ENCODE results near the gene PLAAT4.
"Not testable (repeated sequence)": the region's sequence is repeated elsewhere in the genome, so short reads cannot be mapped to it uniquely, and the experiment has no call there.

The PLAAT4 gene

DNA sequence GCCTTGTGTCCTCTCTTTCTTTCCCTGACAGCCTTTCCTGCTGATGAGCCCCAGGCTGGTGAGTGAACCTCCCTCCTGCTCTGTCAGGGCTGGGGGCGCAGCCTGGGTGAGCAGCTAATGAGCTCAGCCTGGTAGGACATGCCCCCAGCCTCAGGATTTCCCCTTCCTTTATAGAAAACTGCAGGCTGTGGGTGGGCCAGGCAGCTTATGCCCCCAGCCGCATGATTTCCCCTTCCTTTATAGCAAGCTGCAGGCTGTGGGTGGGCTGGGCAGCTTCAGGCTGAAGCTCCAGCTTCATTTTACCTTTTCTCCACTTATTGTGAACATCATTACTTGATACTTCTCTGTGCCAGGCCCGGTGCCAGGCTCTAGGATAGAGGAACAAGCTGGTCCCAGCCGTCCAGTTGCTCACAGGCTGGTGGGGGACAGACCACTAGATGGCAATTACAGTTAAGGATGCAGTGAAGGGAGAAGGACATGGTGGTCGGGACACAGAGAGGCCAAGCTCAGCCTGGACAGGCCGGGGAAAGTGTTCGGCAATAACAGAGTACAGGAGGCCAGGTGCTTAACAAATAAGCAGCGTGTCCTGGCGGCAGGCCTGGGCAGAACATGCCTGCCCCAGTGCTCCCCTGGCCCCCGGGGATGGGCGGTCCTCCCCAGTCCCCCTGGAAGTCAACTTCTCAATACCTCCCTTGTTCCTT lies 25.4 kb upstream of the PLAAT4 start:
- no peak for DNase-seq (ENCODE audit: low spot score)

DNA sequence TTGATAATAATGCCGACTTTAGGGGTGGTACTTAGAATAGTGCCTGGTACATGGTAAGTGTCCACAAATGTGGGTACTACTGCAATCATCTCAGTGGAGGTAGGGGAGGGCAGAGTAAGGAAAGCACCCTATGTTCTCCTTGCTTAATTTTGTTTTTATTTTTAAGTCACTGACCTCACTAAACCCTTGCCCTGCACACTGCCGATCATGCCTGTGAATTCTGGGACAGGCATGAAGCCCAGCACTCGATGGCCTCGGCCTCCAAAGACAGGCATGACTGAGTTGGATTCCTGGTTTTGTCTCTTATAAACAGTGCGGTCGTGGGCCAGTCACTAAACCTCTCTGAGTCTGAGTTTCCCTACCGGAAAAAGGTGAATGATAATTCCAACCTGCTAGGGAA lies 23.8 kb upstream of the PLAAT4 start:
- no peak for DNase-seq (ENCODE audit: low spot score)

DNA sequence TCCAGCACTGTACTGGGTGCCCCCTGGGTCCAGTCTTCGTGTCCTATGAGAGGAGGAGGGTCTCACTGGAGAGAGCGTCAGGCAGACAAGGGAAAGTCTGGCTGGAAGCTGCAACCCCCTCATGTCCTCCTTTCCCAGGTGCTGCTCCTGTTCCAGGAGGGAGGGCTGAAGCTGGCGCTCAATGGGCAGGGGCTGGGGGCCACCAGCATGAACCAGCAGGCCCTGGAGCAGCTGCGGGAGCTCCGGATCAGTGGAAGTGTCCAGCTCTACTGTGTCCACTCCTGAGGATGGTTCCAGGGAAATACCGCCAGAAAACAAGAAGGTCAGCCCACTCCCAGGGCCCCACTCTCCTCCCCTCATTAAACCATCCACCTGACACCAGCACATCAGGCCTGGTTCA lies 20.5 kb upstream of the PLAAT4 start:
- DNase-seq (ENCODE audit: low spot score): no peak

DNA sequence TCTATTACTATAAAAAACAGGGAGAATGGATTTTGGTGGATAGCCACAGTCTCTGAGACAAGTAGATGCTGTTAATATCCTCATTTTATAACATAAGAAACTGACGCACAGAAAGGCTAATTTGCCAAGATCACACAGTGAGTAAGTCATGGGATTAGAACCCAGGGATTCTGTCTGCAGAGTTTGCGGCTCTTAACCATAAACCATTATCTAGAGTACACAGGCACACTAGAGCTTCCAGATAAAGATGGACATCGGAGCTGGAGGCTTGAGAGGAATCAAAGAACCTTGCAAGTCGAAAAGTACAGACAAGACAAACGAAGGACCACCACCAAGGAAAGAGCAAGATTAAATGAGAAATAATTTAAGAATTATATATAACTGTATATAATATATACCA lies 19.5 kb upstream of the PLAAT4 start:
- DNase-seq (ENCODE audit: low spot score): no peak

- DNase-seq (ENCODE audit: low spot score): no peak
These were observed 18.1 kb upstream of the PLAAT4 start for GRCh38 chr11:63518548-63518947.

- no peak for DNase-seq (ENCODE audit: low spot score)
These were observed 15.9 kb upstream of the PLAAT4 start for GRCh38 chr11:63520606-63521170.

GRCh38 chr11:63521896-63522295 lies 14.7 kb upstream of the PLAAT4 start:
- DNase-seq (ENCODE audit: low spot score): no peak

GRCh38 chr11:63523151-63523550 lies 13.5 kb upstream of the PLAAT4 start:
- no peak for DNase-seq (ENCODE audit: low spot score)

DNA sequence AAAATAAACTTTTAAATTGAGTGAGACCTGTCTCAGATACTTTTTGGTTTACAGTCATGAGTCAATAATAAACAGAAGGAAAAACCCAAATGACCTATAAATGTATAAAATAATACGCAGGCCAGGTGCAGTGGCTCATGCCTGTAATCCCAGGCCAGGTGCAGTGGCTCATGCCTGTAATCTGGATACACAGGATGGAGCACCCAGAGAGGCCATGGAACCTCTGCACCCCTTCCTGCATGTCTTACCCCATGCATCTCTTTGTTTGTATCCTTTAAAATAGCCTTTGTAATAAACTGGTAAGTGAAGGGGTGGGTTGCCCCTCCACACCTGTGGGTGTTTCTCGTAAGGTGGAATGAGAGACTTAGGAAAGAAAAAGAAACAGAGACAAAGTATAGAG lies 8.9 kb upstream of the PLAAT4 start:
- no peak for DNase-seq (ENCODE audit: low spot score)

DNA sequence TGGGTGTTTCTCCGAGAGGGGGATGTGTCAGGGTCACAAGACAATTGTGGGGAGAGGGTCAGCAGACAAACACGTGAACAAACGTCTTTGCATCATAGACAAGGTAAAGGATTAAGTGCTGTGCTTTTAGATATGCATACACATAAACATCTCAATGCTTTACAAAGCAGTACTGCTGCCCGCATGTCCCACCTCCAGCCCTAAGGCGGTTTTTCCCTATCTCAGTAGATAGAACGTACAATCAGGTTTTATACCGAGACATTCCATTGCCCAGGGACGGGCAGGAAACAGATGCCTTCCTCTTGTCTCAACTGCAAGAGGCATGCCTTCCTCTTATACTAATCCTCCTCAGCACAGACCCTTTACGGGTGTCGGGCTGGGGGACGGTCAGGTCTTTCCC lies 8.5 kb upstream of the PLAAT4 start:
- not testable (repeated sequence) for DNase-seq (ENCODE audit: low spot score)

DNA sequence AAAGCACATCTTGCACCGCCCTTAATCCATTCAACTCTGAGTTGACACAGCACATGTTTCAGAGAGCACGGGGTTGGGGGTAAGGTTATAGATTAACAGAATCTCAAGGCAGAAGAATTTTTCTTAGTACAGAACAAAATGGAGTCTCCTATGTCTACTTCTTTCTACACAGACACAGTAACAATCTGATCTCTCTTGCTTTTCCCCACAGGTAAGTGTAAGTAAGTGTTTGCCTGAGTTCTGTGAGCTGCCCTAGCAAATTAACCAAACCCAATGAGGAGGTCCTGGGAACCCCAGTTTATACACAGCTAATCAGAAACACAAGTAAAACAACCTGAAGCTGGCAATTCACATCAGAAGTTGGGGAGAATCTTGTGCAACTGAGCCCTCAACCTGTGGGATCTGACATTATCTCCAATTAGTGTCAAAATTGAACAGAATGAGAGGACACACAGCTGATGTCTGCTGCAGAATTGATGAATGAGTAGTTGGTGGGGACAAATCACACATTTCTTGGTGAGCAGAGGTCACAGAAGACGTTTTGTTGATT lies 7.8 kb upstream of the PLAAT4 start:
- DNase-seq (ENCODE audit: low spot score): not testable (repeated sequence)

DNA sequence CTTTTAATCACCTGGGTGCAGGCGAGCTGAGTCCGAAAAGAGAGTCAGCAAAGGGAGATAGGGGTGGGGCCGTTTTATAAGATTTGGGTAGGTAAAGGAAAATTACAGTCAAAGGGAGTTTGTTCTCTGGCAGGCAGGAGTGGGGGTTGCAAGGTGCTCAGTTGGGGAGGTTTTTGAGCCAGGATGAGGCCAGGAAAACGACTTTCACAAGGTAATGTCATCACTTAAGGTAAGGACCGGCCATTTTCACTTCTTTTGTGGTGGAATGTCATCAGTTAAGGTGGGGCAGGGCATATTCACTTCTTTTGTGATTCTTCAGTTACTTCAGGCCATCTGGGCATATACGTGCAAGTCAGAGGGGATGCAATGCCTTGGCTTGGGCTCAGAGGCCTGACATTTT lies 7.2 kb upstream of the PLAAT4 start:
- DNase-seq (ENCODE audit: low spot score): not testable (repeated sequence)

DNA sequence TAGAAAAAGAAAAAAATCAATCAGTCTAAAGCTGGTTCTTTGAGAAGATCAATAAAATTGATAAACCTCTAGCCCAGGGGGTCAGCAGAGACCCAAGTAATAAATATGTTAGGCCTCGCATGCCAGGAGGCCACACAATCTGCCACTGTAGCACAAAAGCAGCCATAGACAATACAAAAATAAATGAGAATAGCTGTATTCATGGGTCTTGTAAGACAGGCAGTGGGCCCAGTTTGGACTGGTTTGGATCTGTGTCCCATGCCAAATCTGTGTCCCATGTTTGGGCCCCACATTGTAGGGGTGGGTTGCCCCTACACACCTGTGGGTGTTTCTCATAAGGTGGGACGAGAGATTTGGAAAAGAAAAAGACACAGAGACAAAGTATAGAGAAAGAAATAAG lies 6.6 kb upstream of the PLAAT4 start:
- no peak for DNase-seq (ENCODE audit: low spot score)

- not testable (repeated sequence) for DNase-seq (ENCODE audit: low spot score)
These were observed 5.4 kb upstream of the PLAAT4 start for GRCh38 chr11:63531074-63531792.

DNA sequence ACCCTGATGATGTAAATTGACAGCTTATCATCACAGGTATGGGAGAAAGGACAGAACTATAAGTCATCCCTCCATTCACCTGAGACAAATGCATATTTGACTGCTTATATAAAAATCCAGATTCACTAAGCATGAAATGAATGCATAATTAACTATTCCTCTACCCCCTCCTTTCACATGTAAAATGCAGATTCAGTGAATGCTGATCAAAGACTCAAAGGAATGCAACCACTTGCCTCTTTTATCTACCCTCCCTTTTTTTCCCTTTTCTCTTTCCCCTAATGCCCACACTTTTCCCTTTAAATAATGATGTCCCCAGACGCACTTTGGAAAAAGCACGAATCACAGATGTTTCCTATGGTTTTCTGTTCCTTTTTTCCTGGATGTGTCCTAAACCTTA lies 4.5 kb upstream of the PLAAT4 start:
- DNase-seq (ENCODE audit: low spot score): no peak

GRCh38 chr11:63532799-63533475 lies 3.7 kb upstream of the PLAAT4 start:
- no peak for DNase-seq (ENCODE audit: low spot score)

GRCh38 chr11:63534076-63534475 lies 2.5 kb upstream of the PLAAT4 start:
- no peak for DNase-seq (ENCODE audit: low spot score)

GRCh38 chr11:63534895-63535461 lies 1.6 kb upstream of the PLAAT4 start:
- DNase-seq (ENCODE audit: low spot score): no peak

DNA sequence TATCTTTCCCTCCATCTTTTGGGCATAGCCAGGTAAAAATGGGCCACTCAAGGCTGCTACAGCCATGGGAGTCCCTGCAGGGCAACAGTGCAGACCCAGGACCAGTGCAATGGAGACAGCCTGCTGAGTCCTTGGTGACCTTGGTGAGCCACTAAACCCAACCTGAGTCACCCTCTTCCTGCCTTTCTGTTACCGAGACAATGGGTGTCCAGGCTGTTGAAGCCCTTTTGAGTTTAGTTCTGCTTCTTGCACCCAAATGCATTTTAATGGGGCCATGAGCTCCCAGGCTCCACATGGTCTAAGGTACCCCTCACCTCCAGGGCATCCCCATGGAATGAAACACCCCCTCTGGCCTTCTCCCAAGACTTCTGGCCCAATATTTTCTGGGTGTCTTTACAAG lies 874 bp upstream of the PLAAT4 start:
- no peak for DNase-seq (ENCODE audit: low spot score)

- DNase-seq (ENCODE audit: low spot score): peak; percentile 31
These were observed 889 bp downstream of the PLAAT4 start for GRCh38 chr11:63537293-63538101.

DNA sequence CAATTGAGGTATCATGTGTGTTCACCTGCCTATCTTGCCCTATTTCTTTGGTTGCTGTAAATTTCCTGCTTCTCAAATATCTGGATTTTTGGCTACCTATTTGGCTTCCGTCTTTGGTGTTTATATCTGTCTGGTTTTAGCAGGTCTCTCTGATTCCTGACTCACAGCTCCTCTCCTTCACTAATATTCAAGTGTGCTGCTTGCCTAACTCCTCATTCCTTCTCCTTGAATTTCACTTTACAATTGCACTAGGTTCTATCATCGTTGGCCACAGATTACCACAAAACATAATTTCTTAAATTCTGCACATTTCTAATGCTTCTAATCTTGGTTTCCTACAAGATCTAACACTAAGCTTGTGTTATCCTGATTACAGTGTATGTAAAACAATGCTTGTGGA lies 5.9 kb downstream of the PLAAT4 start:
- DNase-seq (ENCODE audit: low spot score): not testable (repeated sequence)
